ENCODE measurements around the gene UBTF. TPM values are rescaled to one million over a fixed set of nuclear protein-coding genes. Genes with fewer than 3 reads are reported as not detected.

Gene UBTF
- total and polyA plus RNA-seq, 9 donors, result 29.6 to 128 (median 81.5) TPM

- peak overlapping the region; percentile 62 to 99 for H3K27ac ChIP-seq
- no peaks in the 10 kb centered on the region for H3K27me3 ChIP-seq
- H3K4me1 ChIP-seq (ENCODE audit: insufficient read depth), result peaks cover 15% of the 10 kb centered on the region
- no peaks in the 10 kb centered on the region for H3K36me3 ChIP-seq
- no peaks in the 10 kb centered on the region for H3K9me3 ChIP-seq
- intact Hi-C loops (cut with DNase I), result loop anchor here in 1 of 4 donors (2.0 kb wide), 1 partner anchor 107 kb away; the partner anchor contains the start of gene SLC25A39
- no peak for DNase-seq
- H3K4me3 ChIP-seq, result peak overlapping the region; percentile 94
- 1 to 5% (median 3%) methylated on average over 10 of the region's 10 CpGs for WGBS, 3 donors
- TF ChIP-seq EP300 (IDR thresholded peaks at IDR 0.05) (no peak), POLR2A (IDR thresholded peaks at IDR 0.05) (no peak), CTCF (IDR thresholded peaks at IDR 0.05) (no peak)
Observed at GRCh38 chr17:44217738-44218343, 1.6 kb downstream of the UBTF start.

GRCh38 chr17:44216694-44217093, 2.8 kb downstream of the UBTF start:
- H3K36me3 ChIP-seq, result no peaks in the 10 kb centered on the region
- H3K4me3 ChIP-seq, result no peak overlapping the region
- intact Hi-C loops (cut with DNase I), result no loop called here
- no peaks in the 10 kb centered on the region for H3K27me3 ChIP-seq
- no peak for DNase-seq
- H3K27ac ChIP-seq, result no peak overlapping the region
- no peaks in the 10 kb centered on the region for H3K9me3 ChIP-seq
- no peak for TF ChIP-seq POLR2A (IDR thresholded peaks at IDR 0.05)
- no peak for TF ChIP-seq CTCF (IDR thresholded peaks at IDR 0.05)
- TF ChIP-seq EP300 (IDR thresholded peaks at IDR 0.05), result no peak
- WGBS, 3 donors, result 74 to 77% (median 75%) methylated on average over 5 of the region's 5 CpGs
- peaks cover 13% of the 10 kb centered on the region for H3K4me1 ChIP-seq (ENCODE audit: insufficient read depth)

GRCh38 chr17:44216173-44216572, 3.3 kb downstream of the UBTF start:
- no peak overlapping the region for H3K4me3 ChIP-seq
- H3K36me3 ChIP-seq, result no peaks in the 10 kb centered on the region
- WGBS, 3 donors, result 75 to 83% (median 79%) methylated on average over 5 of the region's 5 CpGs
- no peak overlapping the region for H3K27ac ChIP-seq
- intact Hi-C loops (cut with DNase I), result no loop called here
- no peaks in the 10 kb centered on the region for H3K27me3 ChIP-seq
- H3K4me1 ChIP-seq (ENCODE audit: insufficient read depth), result peaks cover 13% of the 10 kb centered on the region
- TF ChIP-seq POLR2A (IDR thresholded peaks at IDR 0.05) (no peak), EP300 (IDR thresholded peaks at IDR 0.05) (no peak), CTCF (IDR thresholded peaks at IDR 0.05) (no peak)
- DNase-seq, result no peak
- H3K9me3 ChIP-seq, result no peaks in the 10 kb centered on the region

- TF ChIP-seq EP300 (IDR thresholded peaks at IDR 0.05) (no peak), CTCF (IDR thresholded peaks at IDR 0.05) (no peak), POLR2A (IDR thresholded peaks at IDR 0.05) (no peak)
- H3K27me3 ChIP-seq, result no peaks in the 10 kb centered on the region
- WGBS, 3 donors, result 84 to 88% (median 85%) methylated on average over 6 of the region's 6 CpGs
- no peaks in the 10 kb centered on the region for H3K9me3 ChIP-seq
- intact Hi-C loops (cut with DNase I), result loop anchor here in 2 of 4 donors (5.0 kb wide), 2 partner anchors 107 to 117 kb away; partner anchors contain the start of gene SLC25A39 (in 1 of the 2)
- peaks cover 15% of the 10 kb centered on the region for H3K4me1 ChIP-seq (ENCODE audit: insufficient read depth)
- H3K27ac ChIP-seq, result no peak overlapping the region
- no peaks in the 10 kb centered on the region for H3K36me3 ChIP-seq
- H3K4me3 ChIP-seq, result no peak overlapping the region
- no peak for DNase-seq
Observed at GRCh38 chr17:44214896-44215295, 4.6 kb downstream of the UBTF start.

Measured in ovary (tissue), 9 donors.